Skeletal muscle satellite cell (primary cell): Measurements from ENCODE around the gene SLC46A3. TPM values are rescaled to one million over a fixed set of nuclear protein-coding genes. Genes with fewer than 3 reads are reported as not detected.

Source experiments
- small RNA-seq: library from RNA; depleted of rRNA; stranded (forward); fragments of <200 nt; gene quantifications from one replicate; pipeline ENCODE3, GENCODE V24; 2012

The SLC46A3 gene

Small RNA genes lying within 50 kb of the gene (small RNA-seq; reads per million reads assigned to genes)
- not detected for gene RNU6-53P
